HepG2 (cell line): ENCODE results near the gene STX1B. TPM values are rescaled to one million over a fixed set of nuclear protein-coding genes. Genes with fewer than 3 reads are reported as not detected.

ENCODE experiments used
- ATF2 ChIP-seq: sonication (generic); formaldehyde crosslinking; IDR thresholded peaks from 2 replicates; pipeline ENCODE4 v1.4.0; 2020; ENCODE audit warnings: missing genetic modification reagents
- CREM ChIP-seq, 2 experiments: sonication (generic) in 1 of 2; formaldehyde crosslinking in 1 of 2; IDR thresholded peaks; 2 replicates each; pipeline versions ENCODE4 v1.4.0 to v1.6.1; 2016 to 2020; ENCODE audit warnings: antibody characterized with exemption in 1 of 2, mild to moderate bottlenecking in 1 of 2, missing genetic modification reagents in 1 of 2
- DNMT3B ChIP-seq: conservative IDR thresholded peaks from 2 replicates; pipeline ENCODE4 v1.6.1; 2016; ENCODE audit warnings: missing biosample characterization, control low read depth
- DR1 ChIP-seq: sonication (generic); formaldehyde crosslinking; IDR thresholded peaks from 2 replicates; pipeline ENCODE4 v1.8.0; 2021; ENCODE audit warnings: mild to moderate bottlenecking, missing genetic modification reagents, inconsistent platforms
- ESRRA ChIP-seq: sonication (generic); formaldehyde crosslinking; IDR thresholded peaks from 2 replicates; pipeline ENCODE4 v1.5.1; 2020; ENCODE audit warnings: mild to moderate bottlenecking, low read depth, missing genetic modification reagents
- GATAD2A ChIP-seq: IDR thresholded peaks from 2 replicates; pipeline ENCODE4 v1.6.1; 2016
- GLI4 ChIP-seq: sonication (generic); formaldehyde crosslinking; IDR thresholded peaks from 2 replicates; pipeline ENCODE4 v1.5.1; 2020; ENCODE audit warnings: missing genetic modification reagents, mild to moderate bottlenecking, moderate library complexity, borderline replicate concordance
- KMT2B ChIP-seq: IDR thresholded peaks from 2 replicates; pipeline ENCODE4 v1.6.1; 2016; ENCODE audit warnings: missing genetic modification reagents, missing compliant biosample characterization
- NFATC3 ChIP-seq: sonication (generic); formaldehyde crosslinking; IDR thresholded peaks from 2 replicates; pipeline ENCODE4 v1.5.1; 2020; ENCODE audit warnings: mild to moderate bottlenecking, missing genetic modification reagents
- NFKB2 ChIP-seq: sonication (generic); formaldehyde crosslinking; IDR thresholded peaks from 2 replicates; pipeline ENCODE4 v1.4.0; 2020; ENCODE audit warnings: missing genetic modification reagents, borderline replicate concordance
- NONO ChIP-seq, 2 experiments: fragments of 450-650 bp in 1 of 2; sonication (generic) in 1 of 2; formaldehyde crosslinking in 1 of 2; IDR thresholded peaks in 1 of 2; conservative IDR thresholded peaks in 1 of 2; 2 replicates each; pipeline versions ENCODE4 v1.6.1 to v1.8.0; 2017 to 2022; ENCODE audit warnings: mild to moderate bottlenecking in 1 of 2, missing genetic modification reagents in 1 of 2, moderate library complexity in 1 of 2
- NR3C1 ChIP-seq: sonication (generic); formaldehyde crosslinking; IDR thresholded peaks from 2 replicates; pipeline ENCODE4 v1.4.0; 2020; ENCODE audit warnings: missing genetic modification reagents
- POLR2AphosphoS2 ChIP-seq: IDR thresholded peaks from 2 replicates; pipeline ENCODE4 v1.6.1; 2011; ENCODE audit warnings: low read depth, low read length, improper control_type of control experiment
- PRPF4 ChIP-seq: fragments of 200-400 bp; formaldehyde crosslinking; IDR thresholded peaks from 2 replicates; pipeline ENCODE4 v1.6.1; 2016; ENCODE audit warnings: low read length, low read depth; ENCODE audit not compliant: poor library complexity, severe bottlenecking
- TAF15 ChIP-seq: fragments of 200-400 bp; formaldehyde crosslinking; IDR thresholded peaks from one replicate; pipeline ENCODE4 v1.6.1; 2018; ENCODE audit warnings: mild to moderate bottlenecking, low read depth, low read length; ENCODE audit not compliant: poor library complexity, severe bottlenecking
- TBL1XR1 ChIP-seq: fragments of 150-350 bp; IDR thresholded peaks from 2 replicates; pipeline ENCODE4 v1.6.1; 2014; ENCODE audit warnings: borderline replicate concordance, low read length; ENCODE audit not compliant: partially characterized antibody
- ZBTB2 ChIP-seq: sonication (generic); formaldehyde crosslinking; IDR thresholded peaks from 2 replicates; pipeline ENCODE4 v1.8.0; 2022; ENCODE audit warnings: low read depth, missing genetic modification reagents
- ZBTB38 ChIP-seq: sonication (generic); formaldehyde crosslinking; IDR thresholded peaks from 2 replicates; pipeline ENCODE4 v1.5.1; 2020; ENCODE audit warnings: mild to moderate bottlenecking, missing genetic modification reagents
- ZC3H4 ChIP-seq: sonication (generic); formaldehyde crosslinking; IDR thresholded peaks from 2 replicates; pipeline ENCODE4 v1.4.0; 2020; ENCODE audit warnings: missing genetic modification reagents, borderline replicate concordance
- ZNF18 ChIP-seq: sonication (generic); formaldehyde crosslinking; IDR thresholded peaks from 2 replicates; pipeline ENCODE4 v1.8.0; 2022; ENCODE audit warnings: mild to moderate bottlenecking, missing genetic modification reagents; ENCODE audit not compliant: insufficient replicate concordance
- ZNF557 ChIP-seq: sonication (generic); formaldehyde crosslinking; IDR thresholded peaks from 2 replicates; pipeline ENCODE4 v1.4.0; 2020; ENCODE audit warnings: missing genetic modification reagents
- ZNF674 ChIP-seq: sonication (generic); formaldehyde crosslinking; IDR thresholded peaks from 2 replicates; pipeline ENCODE4 v1.5.0; 2020; ENCODE audit warnings: low read depth, mild to moderate bottlenecking, missing genetic modification reagents
- ZNF839 ChIP-seq: sonication (generic); formaldehyde crosslinking; IDR thresholded peaks from 2 replicates; pipeline ENCODE4 v1.4.0; 2020; ENCODE audit warnings: missing genetic modification reagents, mild to moderate bottlenecking, borderline replicate concordance
- polyA plus RNA-seq, 8 experiments: library from polyadenylated mRNA; depleted of rRNA in 3 of 8; stranded (reverse) in 7 of 8; unstranded in 1 of 8; fragments of >200 nt; fragmentation: Illumina TruSeq in 4 of 8; extraction: Trizol in 4 of 8; gene quantifications; 2 replicates each; pipeline versions ENCODE4 v1.2.1 to v1.2.3, GENCODE V29; 2011 to 2016; ENCODE audit warnings: low read depth in 4 of 8, missing spikeins in 1 of 8, mixed read lengths in 1 of 8; ENCODE audit not compliant: insufficient read depth in 1 of 8
- total RNA-seq, 5 experiments: library from RNA; depleted of rRNA; stranded (reverse); fragments of >200 nt; fragmentation: Illumina TruSeq; extraction: Trizol; gene quantifications; 2 replicates each; pipeline ENCODE4 v1.2.3, GENCODE V29; 2016; ENCODE audit warnings: low read depth in 1 of 5
- TF ChIP-seq, protein P1 (sequence below): sonication (generic); formaldehyde crosslinking; IDR thresholded peaks from 2 replicates; pipeline ENCODE4 v1.4.0; 2020; ENCODE audit warnings: mild to moderate bottlenecking, low read depth, missing genetic modification reagents

Gene STX1B
- total and polyA plus RNA-seq, 2 of the 13 experiments (the other 11 are each of a cell fraction or from before 2014, with no cell fraction given): 2.1 to 3.0 TPM

DNA sequence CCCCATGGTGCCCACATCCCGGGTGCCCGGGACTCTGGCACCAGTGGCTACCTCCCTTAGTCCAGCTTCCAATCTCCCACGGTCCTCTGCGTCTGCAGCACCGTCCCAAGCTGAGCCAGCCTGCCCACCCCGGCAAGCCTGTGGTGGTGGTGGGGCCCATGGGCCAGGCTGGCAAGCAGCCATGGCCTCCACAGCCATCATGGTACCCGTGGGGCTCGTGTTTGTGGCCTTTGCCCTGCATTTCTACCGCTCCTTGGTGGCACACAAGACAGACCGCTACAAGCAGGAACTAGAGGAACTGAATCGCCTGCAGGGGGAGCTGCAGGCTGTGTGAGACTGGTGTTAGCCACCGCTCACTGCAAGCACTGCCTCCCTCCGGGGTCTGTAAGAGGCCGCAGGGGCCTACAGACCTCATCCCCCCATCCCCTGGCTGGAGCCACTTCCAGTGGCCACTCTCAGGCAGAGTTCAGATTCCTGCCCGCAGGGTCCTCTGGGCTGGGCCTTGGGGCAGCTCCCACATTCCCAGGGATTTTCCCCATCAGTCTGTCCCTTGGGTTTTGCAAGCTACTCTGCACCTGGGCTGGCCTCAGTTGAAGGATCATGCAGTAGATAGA lies 56.8 kb downstream of the STX1B start (continued):
- TF ChIP-seq, protein P1, sequence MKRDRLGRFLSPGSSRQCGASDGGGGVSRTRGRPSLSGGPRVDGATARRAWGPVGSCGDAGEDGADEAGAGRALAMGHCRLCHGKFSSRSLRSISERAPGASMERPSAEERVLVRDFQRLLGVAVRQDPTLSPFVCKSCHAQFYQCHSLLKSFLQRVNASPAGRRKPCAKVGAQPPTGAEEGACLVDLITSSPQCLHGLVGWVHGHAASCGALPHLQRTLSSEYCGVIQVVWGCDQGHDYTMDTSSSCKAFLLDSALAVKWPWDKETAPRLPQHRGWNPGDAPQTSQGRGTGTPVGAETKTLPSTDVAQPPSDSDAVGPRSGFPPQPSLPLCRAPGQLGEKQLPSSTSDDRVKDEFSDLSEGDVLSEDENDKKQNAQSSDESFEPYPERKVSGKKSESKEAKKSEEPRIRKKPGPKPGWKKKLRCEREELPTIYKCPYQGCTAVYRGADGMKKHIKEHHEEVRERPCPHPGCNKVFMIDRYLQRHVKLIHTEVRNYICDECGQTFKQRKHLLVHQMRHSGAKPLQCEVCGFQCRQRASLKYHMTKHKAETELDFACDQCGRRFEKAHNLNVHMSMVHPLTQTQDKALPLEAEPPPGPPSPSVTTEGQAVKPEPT: no peak
- TF ChIP-seq CREM (IDR thresholded peaks at IDR 0.05) (no peak), CREM (CRISPR knock-in tag; IDR thresholded peaks at IDR 0.05) (no peak), DR1 (0 out of 2 replicates have a peak, but pooled peaks have one; percentile 19), ATF2 (peak; percentile 72), ZC3H4 (CRISPR knock-in tag) (no peak), TAF15 (peak; percentile 34), NFATC3 (CRISPR knock-in tag) (0 out of 2 replicates have a peak, but pooled peaks have one; percentile 41), PRPF4 (no peak), GATAD2A (CRISPR knock-in tag) (peak; percentile 68), ZBTB2 (no peak), NR3C1 (CRISPR knock-in tag) (no peak), ZNF18 (CRISPR knock-in tag) (no peak), ZNF557 (CRISPR knock-in tag) (no peak), ESRRA (peak; percentile 80), TBL1XR1 (peak; percentile 38), GLI4 (CRISPR knock-in tag) (peak; percentile 70; the same call in 1 of the 2 replicates), POLR2AphosphoS2 (no peak), NONO (IDR thresholded peaks at IDR 0.05) (no peak), NONO (CRISPR knock-in tag; conservative IDR thresholded peaks at IDR 0.05) (peak; percentile 58; the same call in 1 of the 2 replicates), NFKB2 (CRISPR knock-in tag) (no peak), KMT2B (CRISPR knock-in tag) (peak; percentile 57; the same call in 1 of the 2 replicates), ZNF839 (CRISPR knock-in tag) (0 out of 2 replicates have a peak, but pooled peaks have one; percentile 9), ZNF674 (no peak), DNMT3B (no peak), ZBTB38 (CRISPR knock-in tag) (peak; percentile 4; the same call in 1 of the 2 replicates)
